Endothelial cell of umbilical vein (primary cell): ENCODE results near the gene KLRF1.

Experiments
- EZH2 ChIP-seq: IDR thresholded peaks from 2 replicates; pipeline ENCODE4 v1.6.1; 2012; ENCODE audit warnings: borderline replicate concordance, low read depth, mild to moderate bottlenecking, moderate library complexity, low read length, inconsistent platforms; ENCODE audit not compliant: severe bottlenecking
- FOS ChIP-seq: IDR thresholded peaks from 2 replicates; pipeline ENCODE4 v1.6.1; 2011; ENCODE audit warnings: mild to moderate bottlenecking, low read length, moderate library complexity, borderline replicate concordance; ENCODE audit not compliant: insufficient read depth
- GATA2 ChIP-seq: IDR thresholded peaks from 2 replicates; pipeline ENCODE4 v1.7.0; 2011; ENCODE audit warnings: low read depth, mild to moderate bottlenecking, moderate library complexity, mixed read lengths, low read length; ENCODE audit not compliant: insufficient read length, insufficient read depth
- MAX ChIP-seq: IDR thresholded peaks from 2 replicates; pipeline ENCODE4 v1.6.1; 2011; ENCODE audit not compliant: insufficient read depth, insufficient read length
- POLR2A ChIP-seq: IDR thresholded peaks from 2 replicates; pipeline ENCODE4 v1.6.1; 2012; ENCODE audit warnings: low read depth, mild to moderate bottlenecking, control low read depth, low read length
- POLR2AphosphoS5 ChIP-seq: IDR thresholded peaks from 2 replicates; pipeline ENCODE4 v1.6.1; 2012; ENCODE audit warnings: low read depth, mild to moderate bottlenecking, control low read depth, low read length, moderate library complexity; ENCODE audit not compliant: insufficient read depth
- TF ChIP-seq, protein P1 (sequence below), 2 donors: IDR thresholded peaks; 1 replicate in 1 of 2; 2 replicates in 1 of 2; pipeline ENCODE4 v1.5.1; 2011; ENCODE audit warnings: low read length in 2 of 2, mild to moderate bottlenecking in 2 of 2, moderate library complexity in 2 of 2, control low read depth in 1 of 2, inconsistent platforms in 1 of 2, low read depth in 1 of 2; ENCODE audit not compliant: insufficient read depth in 1 of 2; ENCODE audit errors: extremely low read depth in 1 of 2

GRCh38 chr12:9866860-9867269 is 39.6 kb downstream of the KLRF1 start:
- TF ChIP-seq MAX (no peak), EZH2 (no peak), POLR2A (no peak), FOS (no peak), POLR2AphosphoS5 (no peak), GATA2 (no peak)
- TF ChIP-seq, protein P1, sequence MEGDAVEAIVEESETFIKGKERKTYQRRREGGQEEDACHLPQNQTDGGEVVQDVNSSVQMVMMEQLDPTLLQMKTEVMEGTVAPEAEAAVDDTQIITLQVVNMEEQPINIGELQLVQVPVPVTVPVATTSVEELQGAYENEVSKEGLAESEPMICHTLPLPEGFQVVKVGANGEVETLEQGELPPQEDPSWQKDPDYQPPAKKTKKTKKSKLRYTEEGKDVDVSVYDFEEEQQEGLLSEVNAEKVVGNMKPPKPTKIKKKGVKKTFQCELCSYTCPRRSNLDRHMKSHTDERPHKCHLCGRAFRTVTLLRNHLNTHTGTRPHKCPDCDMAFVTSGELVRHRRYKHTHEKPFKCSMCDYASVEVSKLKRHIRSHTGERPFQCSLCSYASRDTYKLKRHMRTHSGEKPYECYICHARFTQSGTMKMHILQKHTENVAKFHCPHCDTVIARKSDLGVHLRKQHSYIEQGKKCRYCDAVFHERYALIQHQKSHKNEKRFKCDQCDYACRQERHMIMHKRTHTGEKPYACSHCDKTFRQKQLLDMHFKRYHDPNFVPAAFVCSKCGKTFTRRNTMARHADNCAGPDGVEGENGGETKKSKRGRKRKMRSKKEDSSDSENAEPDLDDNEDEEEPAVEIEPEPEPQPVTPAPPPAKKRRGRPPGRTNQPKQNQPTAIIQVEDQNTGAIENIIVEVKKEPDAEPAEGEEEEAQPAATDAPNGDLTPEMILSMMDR (IDR thresholded peaks at IDR 0.05; ENCODE audit: extremely low read depth in 1 of 2, insufficient read depth in 1 of 2, low read depth in 1 of 2, low read length in 2 of 2) = no peak
